Measurements from ENCODE around the gene PRUNE1.

The PRUNE1 gene

GRCh38 chr1:150976879-150977694, 31.2 kb upstream of the PRUNE1 start:
- DNase-seq = peak; percentile 97

- DNase-seq = peak; percentile 92
Observed at GRCh38 chr1:150979092-150980056, 28.9 kb upstream of the PRUNE1 start.

- DNase-seq = peak; percentile 48
Observed at GRCh38 chr1:150981177-150981804, 27.0 kb upstream of the PRUNE1 start.

- no peak for DNase-seq
Observed at GRCh38 chr1:150981805-150982712, 26.2 kb upstream of the PRUNE1 start, which contains the start of gene ANXA9. ANXA9 (plus strand) TSS chr1:150982292; CDS start chr1:150983106, 814 bp downstream.

DNA sequence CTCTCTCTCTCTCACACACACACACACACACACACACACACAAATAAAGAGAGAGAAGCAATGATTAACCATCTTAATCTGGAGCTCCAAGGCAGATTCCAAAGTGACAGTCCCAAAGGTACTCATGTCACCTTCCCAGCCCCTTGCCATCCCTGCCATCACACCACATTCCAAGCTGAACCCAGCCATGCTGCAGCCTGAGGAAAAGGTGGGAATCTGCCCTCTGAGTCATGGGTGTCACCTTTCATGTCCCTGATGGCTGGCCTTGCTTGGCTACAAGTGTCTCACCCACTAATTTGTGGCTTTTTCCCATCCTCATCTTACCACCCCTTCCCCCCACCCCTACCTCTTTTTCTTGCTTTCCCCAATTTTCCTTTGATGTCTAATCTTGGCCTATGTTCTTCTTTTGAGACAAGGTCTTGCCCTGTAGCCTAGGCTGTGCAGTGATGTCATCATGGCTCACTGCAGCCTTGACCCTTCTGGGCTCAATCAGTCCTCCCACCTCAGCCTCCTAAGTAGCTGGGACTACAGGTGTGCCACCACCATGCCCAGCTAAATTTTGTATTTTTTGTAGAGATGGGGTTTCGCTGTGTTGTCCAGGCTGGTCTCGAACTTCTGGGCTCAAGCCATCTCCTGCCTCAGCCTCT, 22.9 kb upstream of the PRUNE1 start:
- DNase-seq = no peak

- DNase-seq = no peak
Observed at GRCh38 chr1:150987924-150988323, 20.3 kb upstream of the PRUNE1 start.

GRCh38 chr1:150992626-150993025, 15.6 kb upstream of the PRUNE1 start:
- no peak for DNase-seq

DNA sequence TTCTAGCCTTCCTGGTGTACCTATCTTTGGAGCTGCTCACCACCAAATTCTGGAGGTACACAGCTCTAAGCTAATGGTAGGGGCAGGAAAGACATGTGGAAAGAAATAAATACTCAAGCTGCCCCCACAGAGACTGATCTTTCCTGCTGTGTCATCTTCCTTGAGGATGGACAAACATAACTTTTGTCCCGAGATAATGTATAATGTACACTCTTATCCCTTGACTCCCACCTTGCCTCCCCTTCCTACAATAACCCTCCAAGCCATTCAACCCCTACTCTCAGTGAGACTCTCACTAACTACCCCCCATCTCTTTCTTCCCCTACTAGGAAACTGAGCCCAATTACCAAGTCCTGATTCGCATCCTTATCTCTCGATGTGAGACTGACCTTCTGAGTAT, 14.0 kb upstream of the PRUNE1 start:
- DNase-seq = no peak

- no peak for DNase-seq
Observed at GRCh38 chr1:150995460-150995859, 12.8 kb upstream of the PRUNE1 start.

DNA sequence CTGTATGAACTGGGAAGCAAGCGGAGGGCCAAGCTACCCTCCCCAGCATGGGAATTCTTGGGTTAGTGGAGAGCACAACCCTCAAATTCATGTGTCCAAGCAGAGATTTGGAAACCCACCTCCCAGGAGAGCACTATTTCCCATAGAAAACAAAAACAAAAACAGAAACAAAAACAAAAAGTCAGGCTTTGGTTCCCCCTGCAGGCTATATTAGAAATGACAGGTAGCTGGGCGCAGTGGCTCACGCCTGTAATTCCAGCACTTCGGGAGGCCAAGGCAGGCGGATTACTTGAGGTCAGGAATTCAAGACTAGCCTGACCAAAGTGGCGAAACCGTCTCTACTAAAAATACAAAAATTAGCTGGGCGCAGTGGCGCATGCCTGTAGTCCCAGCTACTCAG, 12.4 kb upstream of the PRUNE1 start:
- DNase-seq = no peak

- DNase-seq = no peak
Observed at GRCh38 chr1:150997126-150997872, 10.9 kb upstream of the PRUNE1 start.

GRCh38 chr1:150997949-150998348, 10.3 kb upstream of the PRUNE1 start:
- no peak for DNase-seq

- DNase-seq = no peak
Observed at GRCh38 chr1:150999051-150999674, 9.1 kb upstream of the PRUNE1 start.

GRCh38 chr1:150999926-151000325, 8.3 kb upstream of the PRUNE1 start:
- DNase-seq = no peak

DNA sequence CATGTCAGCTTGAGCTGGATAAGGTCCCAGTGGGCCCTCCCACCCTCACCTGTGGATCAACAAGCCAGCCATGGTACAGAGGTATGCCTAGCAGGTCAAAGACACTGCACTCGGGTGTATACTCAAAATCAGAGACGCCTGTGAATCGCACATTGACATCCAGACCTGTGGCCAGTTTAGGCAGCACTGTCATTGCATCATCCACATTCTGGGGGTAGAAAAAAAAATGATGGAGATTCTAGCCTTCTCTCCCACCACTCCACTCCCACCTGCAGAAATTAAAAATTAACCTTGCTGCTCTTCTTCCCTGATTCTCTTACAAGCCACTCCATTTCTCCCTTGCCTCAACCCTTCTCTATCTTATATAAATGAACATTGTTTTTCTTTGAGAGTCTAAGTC, 7.8 kb upstream of the PRUNE1 start:
- no peak for DNase-seq

DNA sequence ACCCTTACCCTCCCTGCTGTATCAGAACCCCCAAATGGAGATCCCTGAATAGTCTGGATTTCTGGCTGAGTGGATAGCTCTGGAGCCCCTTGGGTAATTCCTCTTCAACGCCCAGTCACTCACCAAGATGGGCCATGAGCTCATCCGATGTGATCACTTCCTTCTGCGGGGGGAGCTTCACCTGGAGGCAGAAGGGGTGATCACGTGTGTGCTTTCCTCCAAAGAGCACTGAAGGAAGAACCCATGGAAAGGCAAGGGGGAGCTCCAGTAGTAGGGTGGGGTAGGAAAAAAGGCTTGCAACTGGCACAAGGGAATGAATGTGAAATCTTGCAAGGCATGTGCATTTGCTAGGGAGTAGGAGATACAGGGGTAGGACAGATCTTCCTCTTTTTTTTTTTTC, 6.6 kb upstream of the PRUNE1 start:
- DNase-seq = no peak

GRCh38 chr1:151002051-151002450, 6.2 kb upstream of the PRUNE1 start:
- DNase-seq = no peak

DNA sequence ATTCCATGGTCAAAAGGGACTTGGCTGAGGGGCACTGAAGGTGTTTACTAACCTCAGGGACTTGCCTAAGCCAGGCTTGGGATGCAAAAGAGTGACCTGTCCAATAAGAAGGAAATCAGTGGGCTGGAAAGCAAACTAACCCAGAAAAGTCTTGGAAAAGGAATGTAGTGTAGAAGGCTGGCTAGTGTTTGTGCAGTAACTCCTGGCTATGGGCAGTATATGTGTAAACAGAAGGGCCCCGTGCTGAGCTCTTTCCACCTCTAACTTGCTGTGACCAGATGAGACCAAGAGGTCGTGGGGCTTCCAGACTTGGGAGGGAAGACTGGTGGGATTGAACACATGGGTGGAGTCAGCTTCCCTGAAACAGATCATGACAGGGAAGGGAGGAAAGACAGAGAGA, 5.6 kb upstream of the PRUNE1 start:
- no peak for DNase-seq

DNA sequence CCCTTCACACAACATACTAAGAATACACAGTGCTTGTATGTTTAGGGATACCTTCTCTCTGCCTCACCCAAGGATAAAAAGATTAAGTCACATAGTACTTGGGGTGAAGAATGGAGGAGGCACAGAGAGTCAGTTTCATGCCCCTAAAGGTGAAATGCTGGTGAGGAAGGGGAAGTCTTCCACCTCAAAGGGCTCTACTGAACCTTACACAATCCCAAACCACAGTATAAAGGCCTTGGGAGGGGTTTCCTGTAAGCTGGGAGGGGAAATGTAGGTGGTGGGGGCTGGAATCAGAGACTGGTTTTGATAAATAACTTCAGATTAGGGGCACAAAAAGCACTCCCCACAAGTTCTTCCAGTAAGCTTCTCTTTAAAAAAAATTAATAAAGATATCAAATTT, 5.1 kb upstream of the PRUNE1 start:
- DNase-seq = no peak

GRCh38 chr1:151005729-151006319, 2.4 kb upstream of the PRUNE1 start:
- DNase-seq = no peak

Measured in 8988T (cell line).